NCI-H226 (cell line): ENCODE measurements around the gene PBX1.

ENCODE experiments used
- DNase-seq: peaks from one replicate; pipeline ENCODE4 v3.0.0-alpha.2; 2015

Gene PBX1

GRCh38 chr1:164764333-164764732 lies 205.3 kb downstream of the PBX1 start:
- DNase-seq = no peak

- DNase-seq = peak; percentile 85
These were observed 206.6 kb downstream of the PBX1 start for GRCh38 chr1:164765557-164765956.

GRCh38 chr1:164765992-164766720 lies 207.2 kb downstream of the PBX1 start:
- no peak for DNase-seq

GRCh38 chr1:164767752-164768402 lies 208.9 kb downstream of the PBX1 start:
- no peak for DNase-seq

- peak; percentile 45 for DNase-seq
These were observed 209.6 kb downstream of the PBX1 start for GRCh38 chr1:164768619-164769018.

- no peak for DNase-seq
These were observed 210.6 kb downstream of the PBX1 start for GRCh38 chr1:164769486-164770130.

GRCh38 chr1:164770131-164770529 lies 211.1 kb downstream of the PBX1 start:
- no peak for DNase-seq

GRCh38 chr1:164771041-164771618 lies 212.1 kb downstream of the PBX1 start:
- DNase-seq = no peak

- peak; percentile 89 for DNase-seq
These were observed 212.8 kb downstream of the PBX1 start for GRCh38 chr1:164771619-164772361.

- DNase-seq = peak; percentile 98
These were observed 213.7 kb downstream of the PBX1 start for GRCh38 chr1:164772635-164773034.

GRCh38 chr1:164773102-164773501 lies 214.1 kb downstream of the PBX1 start:
- no peak for DNase-seq

- DNase-seq = no peak
These were observed 215.4 kb downstream of the PBX1 start for GRCh38 chr1:164774413-164774812.

- DNase-seq = no peak
These were observed 216.1 kb downstream of the PBX1 start for GRCh38 chr1:164774819-164775654.

GRCh38 chr1:164777518-164777917 lies 218.5 kb downstream of the PBX1 start:
- DNase-seq = no peak

GRCh38 chr1:164779376-164779775 lies 220.4 kb downstream of the PBX1 start:
- no peak for DNase-seq

GRCh38 chr1:164780111-164780812 lies 221.3 kb downstream of the PBX1 start:
- DNase-seq = no peak

GRCh38 chr1:164780863-164781262 lies 221.9 kb downstream of the PBX1 start:
- no peak for DNase-seq

- no peak for DNase-seq
These were observed 223.0 kb downstream of the PBX1 start for GRCh38 chr1:164781972-164782371.

GRCh38 chr1:164783778-164784555 lies 225.0 kb downstream of the PBX1 start:
- DNase-seq = no peak

GRCh38 chr1:164784960-164785359 lies 226.0 kb downstream of the PBX1 start:
- no peak for DNase-seq
